Gastroesophageal sphincter (tissue), 4 donors: ENCODE data around the gene COMMD6. TPM values are rescaled to one million over a fixed set of nuclear protein-coding genes. Genes with fewer than 3 reads are reported as not detected.

Experiments used
- ATAC-seq: fragments of 150-250 bp; one replicate; pipeline ENCODE4 v1.9.1; 2016; ENCODE audit warnings: mild to moderate bottlenecking, moderate library complexity
- H3K27ac ChIP-seq, 4 donors: fragments of 200-600 bp; sonication (generic) in 3 of 4; 1 replicate in 3 of 4; 2 replicates in 1 of 4; pipeline ENCODE4 v1.5.1; 2016 to 2019
- H3K27me3 ChIP-seq: fragments of 200-600 bp; sonication (generic); one replicate; pipeline ENCODE4 v1.5.1; 2019
- H3K36me3 ChIP-seq, 2 donors: fragments of 200-600 bp; sonication (generic); one replicate each; pipeline ENCODE4 v1.5.1; 2019; ENCODE audit warnings: control low read depth in 1 of 2
- H3K4me1 ChIP-seq, 3 donors: fragments of 200-600 bp; sonication (generic); 1 replicate in 2 of 3; 2 replicates in 1 of 3; pipeline ENCODE4 v1.5.1; 2016 to 2019; ENCODE audit warnings: control low read depth in 2 of 3
- H3K4me3 ChIP-seq, 2 donors: fragments of 200-600 bp; sonication (generic); one replicate each; pipeline ENCODE4 v1.5.1; 2019; ENCODE audit warnings: mild to moderate bottlenecking in 1 of 2, moderate library complexity in 1 of 2
- H3K9me3 ChIP-seq, 3 donors: fragments of 200-600 bp; sonication (generic); one replicate each; pipeline ENCODE4 v1.5.1; 2017 to 2019; ENCODE audit warnings: control low read depth in 2 of 3
- CTCF ChIP-seq, 4 experiments: fragments of 200-600 bp in 2 of 4; fragments of 450-650 bp in 2 of 4; sonication (generic) in 1 of 4; IDR thresholded peaks; one replicate each; pipeline ENCODE4 v1.5.1; 2017 to 2019; ENCODE audit warnings: antibody characterized with exemption in 4 of 4, mild to moderate bottlenecking in 2 of 4, moderate library complexity in 2 of 4
- EP300 ChIP-seq: sonication (generic); formaldehyde crosslinking; IDR thresholded peaks from one replicate; pipeline ENCODE4 v1.6.1; 2017; ENCODE audit warnings: antibody characterized with exemption, mild to moderate bottlenecking
- POLR2A ChIP-seq, 2 donors: fragments of 450-650 bp; IDR thresholded peaks; one replicate each; pipeline ENCODE4 v1.6.1; 2017; ENCODE audit warnings: antibody characterized with exemption in 2 of 2, mild to moderate bottlenecking in 2 of 2, moderate library complexity in 1 of 2
- POLR2AphosphoS5 ChIP-seq: sonication (generic); formaldehyde crosslinking; IDR thresholded peaks from one replicate; pipeline ENCODE4 v1.6.1; 2017; ENCODE audit warnings: antibody characterized with exemption
- WGBS, 2 donors: methylation state at CpG; one replicate each; pipeline ENCODE4 v1.1.5; 2018; ENCODE audit warnings: low coverage in 1 of 2; 5-methylcytosine and 5-hydroxymethylcytosine counted together
- total RNA-seq, 4 donors: library from RNA; depleted of rRNA; stranded (reverse); fragments of >200 nt; gene quantifications; one replicate each; pipeline ENCODE4 v1.1.0, GENCODE V29; 2016

Gene COMMD6
- total RNA-seq, 4 donors from 2014 or later, result 61.3 to 138 (median 107) TPM

GRCh38 chr13:75555836-75556235 lies 18.2 kb upstream of the COMMD6 start:
- no peak overlapping the region for H3K4me3 ChIP-seq
- H3K4me1 ChIP-seq, result peaks cover 0 to 3% (median 3%) of the 10 kb centered on the region in 3 donors
- no peak for ATAC-seq
- H3K27me3 ChIP-seq, result no peaks in the 10 kb centered on the region
- no peak overlapping the region for H3K27ac ChIP-seq
- no peaks in the 10 kb centered on the region for H3K9me3 ChIP-seq
- H3K36me3 ChIP-seq, result peaks cover 0 to 22% of the 10 kb centered on the region in 2 donors
- 63 to 93% methylated on average over 1 of the region's 1 CpG for WGBS, 2 donors
- no peak for TF ChIP-seq POLR2A (IDR thresholded peaks at IDR 0.05)
- TF ChIP-seq POLR2AphosphoS5, result no peak
- no peak for TF ChIP-seq EP300
- no peak for TF ChIP-seq CTCF (IDR thresholded peaks at IDR 0.05)

- TF ChIP-seq EP300 (no peak), POLR2A (IDR thresholded peaks at IDR 0.05) (no peak), POLR2AphosphoS5 (no peak), CTCF (IDR thresholded peaks at IDR 0.05) (no peak)
These were observed 17.3 kb upstream of the COMMD6 start for GRCh38 chr13:75554981-75555380.

DNA sequence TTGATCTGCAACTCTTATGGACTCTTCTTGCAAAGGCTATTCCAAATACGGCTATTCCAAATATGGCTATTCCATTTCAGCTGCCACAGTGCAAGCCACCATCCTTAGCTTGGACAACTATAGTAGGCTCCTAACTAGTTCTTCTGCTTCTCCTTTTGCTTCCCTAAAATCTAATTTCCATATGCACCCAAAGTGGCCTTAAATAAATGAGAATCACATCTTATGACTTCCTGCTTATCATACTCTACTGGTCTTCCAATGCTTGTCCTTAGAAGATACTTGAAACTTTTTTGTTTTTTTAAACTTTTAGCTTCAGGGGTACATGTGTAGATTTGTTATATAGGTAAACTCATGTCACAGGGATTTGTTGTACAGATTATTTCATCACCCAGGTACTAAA lies 16.8 kb upstream of the COMMD6 start:
- Histone ChIP-seq H3K9me3 (no peaks in the 10 kb centered on the region), H3K27me3 (no peaks in the 10 kb centered on the region), H3K36me3 (peaks cover 0 to 19% of the 10 kb centered on the region in 2 donors), H3K27ac (no peak overlapping the region), H3K4me3 (no peak overlapping the region), H3K4me1 (peaks cover 3 to 12% (median 9%) of the 10 kb centered on the region in 3 donors)
- ATAC-seq, result no peak
- 100% methylated on average over 1 of the region's 1 CpG for WGBS, 2 donors
- no peak for TF ChIP-seq POLR2AphosphoS5
- TF ChIP-seq CTCF (IDR thresholded peaks at IDR 0.05), result no peak
- TF ChIP-seq POLR2A (IDR thresholded peaks at IDR 0.05), result no peak
- TF ChIP-seq EP300, result no peak

More at GRCh38 chr13:75554981-75555380, 17.3 kb upstream of the COMMD6 start:
- Histone ChIP-seq H3K4me1 (peaks cover 3 to 12% (median 9%) of the 10 kb centered on the region in 3 donors), H3K27ac (no peak overlapping the region), H3K4me3 (no peak overlapping the region), H3K27me3 (no peaks in the 10 kb centered on the region), H3K36me3 (peaks cover 0 to 19% of the 10 kb centered on the region in 2 donors), H3K9me3 (no peaks in the 10 kb centered on the region)
- 83 to 100% methylated on average over 3 of the region's 3 CpGs for WGBS, 2 donors
- no peak for ATAC-seq

GRCh38 chr13:75550159-75550567 lies 12.5 kb upstream of the COMMD6 start:
- H3K4me1 ChIP-seq, result peaks cover 3 to 19% (median 9%) of the 10 kb centered on the region in 3 donors
- peak overlapping the region; percentile 81 to 83 for H3K4me3 ChIP-seq
- H3K36me3 ChIP-seq, result peaks cover 0 to 17% of the 10 kb centered on the region in 2 donors
- H3K27ac ChIP-seq, result peak overlapping the region in 3 of 4 donors; percentile 74 to 86 (median 80)
- no peaks in the 10 kb centered on the region for H3K9me3 ChIP-seq
- WGBS, 2 donors, result 0 to 4% methylated on average over 5 to 10 of the region's 10 CpGs
- H3K27me3 ChIP-seq, result no peaks in the 10 kb centered on the region
- ATAC-seq, result no peak
- no peak for TF ChIP-seq POLR2A (IDR thresholded peaks at IDR 0.05)
- no peak for TF ChIP-seq CTCF (IDR thresholded peaks at IDR 0.05)
- TF ChIP-seq EP300, result no peak
- no peak for TF ChIP-seq POLR2AphosphoS5
